Activated CD8-positive, alpha-beta T cell treated with anti-CD3 and anti-CD28 coated beads for 36 hours (primary cell): Measurements from ENCODE around the gene SLIT1. TPM values are rescaled to one million over a fixed set of nuclear protein-coding genes. Genes with fewer than 3 reads are reported as not detected.

Experiments
- ATAC-seq: fragments of 200-7000 bp; cut with Tn5 transposase; one replicate; pipeline ENCODE4 v1.10.0; 2021; ENCODE audit warnings: mild to moderate bottlenecking, moderate library complexity
- CTCF ChIA-PET: fragments of 350-600 bp; sonication (Branson Sonifier 250); formaldehyde crosslinking; loops from one replicate; lab custom pipeline; 2021; ENCODE audit warnings: antibody characterized with exemption; lab: Charles Lee
- POLR2A ChIA-PET: fragments of 350-600 bp; sonication (Branson Sonifier 250); formaldehyde crosslinking; loops from one replicate; lab custom pipeline; 2021; ENCODE audit warnings: antibody characterized with exemption; lab: Charles Lee
- DNase-seq: peaks from one replicate; pipeline ENCODE4 v3.0.0-alpha.2; 2020
- H3K27ac Mint-ChIP-seq: one replicate; pipeline ENCODE4 v1.8.0; 2021; ENCODE audit warnings: mild to moderate bottlenecking, mixed read lengths
- H3K27me3 Mint-ChIP-seq: one replicate; pipeline ENCODE4 v1.8.0; 2021; ENCODE audit warnings: mixed read lengths
- H3K36me3 Mint-ChIP-seq: one replicate; pipeline ENCODE4 v1.8.0; 2021; ENCODE audit warnings: low read depth, mixed read lengths
- H3K4me1 Mint-ChIP-seq: one replicate; pipeline ENCODE4 v1.8.0; 2021; ENCODE audit warnings: low read depth, mixed read lengths
- H3K4me3 Mint-ChIP-seq: one replicate; pipeline ENCODE4 v1.8.0; 2021; ENCODE audit warnings: mild to moderate bottlenecking, moderate library complexity, mixed read lengths
- H3K9me3 Mint-ChIP-seq: one replicate; pipeline ENCODE4 v1.8.0; 2021; ENCODE audit warnings: mixed read lengths
- CTCF ChIP-seq: fragments of 200-600 bp; IDR thresholded peaks from one replicate; pipeline ENCODE4 v1.8.0; 2022; ENCODE audit warnings: antibody characterized with exemption, mild to moderate bottlenecking
- intact Hi-C: fragments of 100-400 bp; cut with micrococcal nuclease; formaldehyde crosslinking; loops from one replicate; pipeline ENCODE4 v1.10.0; 2022
- total RNA-seq, 2 experiments: library from RNA; stranded (reverse); gene quantifications; one replicate each; pipeline ENCODE4 v1.2.3, GENCODE V29; 2021

SLIT1 gene
- total RNA-seq, 2 experiments from 2014 or later = 0.34 to 1.2 TPM

- H3K27ac Mint-ChIP-seq = no peak overlapping the region
- ChIA-PET CTCF (interaction anchor here (0.6 to 2.3 kb wide), 2 partner anchors 29 to 134 kb away, joined by 3 to 6 read pairs; no protein-coding TSS in a partner anchor), POLR2A (no interaction called here)
- TF ChIP-seq CTCF = no peak
- no peaks in the 10 kb centered on the region for H3K36me3 Mint-ChIP-seq
- no peaks in the 10 kb centered on the region for H3K9me3 Mint-ChIP-seq
- intact Hi-C loops = no loop called here
- ATAC-seq = no peak
- no peak for DNase-seq
- peaks cover 13% of the 10 kb centered on the region for H3K27me3 Mint-ChIP-seq
- H3K4me1 Mint-ChIP-seq = peaks cover 15% of the 10 kb centered on the region
- H3K4me3 Mint-ChIP-seq = no peak overlapping the region
Observed at GRCh38 chr10:97101166-97101940, 84.4 kb downstream of the SLIT1 start.

GRCh38 chr10:97100657-97101056 is 85.1 kb downstream of the SLIT1 start:
- POLR2A ChIA-PET = no interaction called here
- ATAC-seq (no peak), DNase-seq (no peak)
- Mint-ChIP-seq H3K36me3 (no peaks in the 10 kb centered on the region), H3K4me3 (no peak overlapping the region), H3K27me3 (peaks cover 12% of the 10 kb centered on the region), H3K27ac (no peak overlapping the region), H3K4me1 (peaks cover 22% of the 10 kb centered on the region), H3K9me3 (no peaks in the 10 kb centered on the region)
- intact Hi-C loops = no loop called here
- TF ChIP-seq CTCF = no peak
- CTCF ChIA-PET = no interaction called here

- Mint-ChIP-seq H3K36me3 (no peaks in the 10 kb centered on the region), H3K4me3 (no peak overlapping the region), H3K9me3 (no peaks in the 10 kb centered on the region), H3K27ac (no peak overlapping the region), H3K27me3 (peaks cover 12% of the 10 kb centered on the region), H3K4me1 (peaks cover 28% of the 10 kb centered on the region)
- no peak for ATAC-seq
- CTCF ChIA-PET = interaction anchor here (1.0 to 4.8 kb wide), 2 partner anchors 27 to 110 kb away, joined by 3 to 18 read pairs; no protein-coding TSS in a partner anchor
- no peak for DNase-seq
- POLR2A ChIA-PET = no interaction called here
- intact Hi-C loops = no loop called here
- no peak for TF ChIP-seq CTCF
Observed at GRCh38 chr10:97099868-97100267, 85.9 kb downstream of the SLIT1 start.

- ChIA-PET POLR2A (no interaction called here), CTCF (interaction anchor here (1.0 to 4.8 kb wide), 2 partner anchors 26 to 111 kb away, joined by 3 to 18 read pairs; no protein-coding TSS in a partner anchor)
- Mint-ChIP-seq H3K27me3 (peaks cover 13% of the 10 kb centered on the region), H3K4me3 (no peak overlapping the region), H3K4me1 (peaks cover 28% of the 10 kb centered on the region), H3K9me3 (no peaks in the 10 kb centered on the region), H3K36me3 (no peaks in the 10 kb centered on the region), H3K27ac (no peak overlapping the region)
- intact Hi-C loops = no loop called here
- ATAC-seq (no peak), DNase-seq (no peak)
- TF ChIP-seq CTCF = no peak
Observed at GRCh38 chr10:97099089-97099488, 86.7 kb downstream of the SLIT1 start.

- Mint-ChIP-seq H3K36me3 (no peaks in the 10 kb centered on the region), H3K9me3 (no peaks in the 10 kb centered on the region), H3K27me3 (peaks cover 15% of the 10 kb centered on the region), H3K27ac (no peak overlapping the region), H3K4me1 (peaks cover 28% of the 10 kb centered on the region), H3K4me3 (no peak overlapping the region)
- intact Hi-C loops = no loop called here
- no peak for DNase-seq
- TF ChIP-seq CTCF = no peak
- POLR2A ChIA-PET = interaction anchor here (0.7 to 1.2 kb wide), 2 partner anchors 9 to 12 kb away, joined by 3 read pairs; no protein-coding TSS in a partner anchor
- no peak for ATAC-seq
- CTCF ChIA-PET = interaction anchor here (1.2 to 6.0 kb wide), 4 partner anchors 13 to 113 kb away, joined by 3 to 30 read pairs (median 16); no protein-coding TSS in a partner anchor
Observed at GRCh38 chr10:97097084-97097433, 88.7 kb downstream of the SLIT1 start.
